Activated naive CD4-positive, alpha-beta T cell (primary cell): ENCODE data around the gene PTEN.
"Not testable (repeated sequence)": the region's sequence is repeated elsewhere in the genome, so short reads cannot be mapped to it uniquely, and the experiment has no call there.

Experiments
- DNase-seq, 4 experiments: peaks; one replicate each; lab custom pipeline; 2025; lab: John Stamatoyannopoulos, UW

Gene PTEN

GRCh38 chr10:87845624-87845998, 17.8 kb upstream of the PTEN start:
- no peak for DNase-seq

GRCh38 chr10:87846023-87846422, 17.4 kb upstream of the PTEN start:
- DNase-seq = no peak

GRCh38 chr10:87846711-87847110, 16.7 kb upstream of the PTEN start:
- DNase-seq = not testable (repeated sequence)

- no peak for DNase-seq
These were observed 15.9 kb upstream of the PTEN start for GRCh38 chr10:87847550-87847949.

GRCh38 chr10:87849001-87849400, 14.4 kb upstream of the PTEN start:
- DNase-seq = no peak

- peak in 1 of 4 experiments; percentile 41 for DNase-seq
These were observed 12.7 kb upstream of the PTEN start for GRCh38 chr10:87850742-87851205.

GRCh38 chr10:87852089-87852488, 11.3 kb upstream of the PTEN start:
- DNase-seq = no peak

GRCh38 chr10:87855247-87855646, 8.2 kb upstream of the PTEN start:
- not testable (repeated sequence) for DNase-seq

- not testable (repeated sequence) for DNase-seq
These were observed 7.8 kb upstream of the PTEN start for GRCh38 chr10:87855665-87856064.

GRCh38 chr10:87860156-87860795, 3.1 kb upstream of the PTEN start:
- no peak for DNase-seq

GRCh38 chr10:87860816-87861403, 2.5 kb upstream of the PTEN start:
- DNase-seq = no peak

- DNase-seq = peak in 2 of 4 experiments; percentile 35 to 41
These were observed 1.9 kb upstream of the PTEN start for GRCh38 chr10:87861566-87861952.

GRCh38 chr10:87861953-87862678, 1.3 kb upstream of the PTEN start:
- peak; percentile 75 to 91 (median 88) for DNase-seq

- peak; percentile 45 to 77 (median 68) for DNase-seq
These were observed 759 bp upstream of the PTEN start for GRCh38 chr10:87862679-87863052.

- not testable (repeated sequence) for DNase-seq
These were observed 598 bp downstream of the PTEN start for GRCh38 chr10:87863951-87864495.

GRCh38 chr10:87864496-87865059, 1.2 kb downstream of the PTEN start:
- DNase-seq = no peak

- DNase-seq = no peak
These were observed 1.9 kb downstream of the PTEN start for GRCh38 chr10:87865241-87865881.

- DNase-seq = no peak
These were observed 3.1 kb downstream of the PTEN start for GRCh38 chr10:87866412-87866974.

- no peak for DNase-seq
These were observed 4.0 kb downstream of the PTEN start for GRCh38 chr10:87867453-87867852.

- DNase-seq = no peak
These were observed 4.9 kb downstream of the PTEN start for GRCh38 chr10:87868277-87868676.

- not testable (repeated sequence) for DNase-seq
These were observed 5.7 kb downstream of the PTEN start for GRCh38 chr10:87869139-87869538.
